Measurements from ENCODE around the gene GRAMD1A. TPM values are rescaled to one million over a fixed set of nuclear protein-coding genes. Genes with fewer than 3 reads are reported as not detected.

The GRAMD1A gene
- total RNA-seq (2021) (62.7 and 105 TPM in 2 replicates), Bru-seq, nascent RNA (percentile 63 among the genes with signal in this experiment), BruChase-seq, experiment 1, labeled RNA remaining after a 2-hour chase (percentile 72 among the genes with signal in this experiment), BruChase-seq, experiment 2, labeled RNA remaining after a 6-hour chase (percentile 71 among the genes with signal in this experiment)
- long read RNA-seq, partial matches to known transcripts, result 27 of 114 reads
- long read RNA-seq, other reads (novel, unspliced or antisense), result 86 of 114 reads

DNA sequence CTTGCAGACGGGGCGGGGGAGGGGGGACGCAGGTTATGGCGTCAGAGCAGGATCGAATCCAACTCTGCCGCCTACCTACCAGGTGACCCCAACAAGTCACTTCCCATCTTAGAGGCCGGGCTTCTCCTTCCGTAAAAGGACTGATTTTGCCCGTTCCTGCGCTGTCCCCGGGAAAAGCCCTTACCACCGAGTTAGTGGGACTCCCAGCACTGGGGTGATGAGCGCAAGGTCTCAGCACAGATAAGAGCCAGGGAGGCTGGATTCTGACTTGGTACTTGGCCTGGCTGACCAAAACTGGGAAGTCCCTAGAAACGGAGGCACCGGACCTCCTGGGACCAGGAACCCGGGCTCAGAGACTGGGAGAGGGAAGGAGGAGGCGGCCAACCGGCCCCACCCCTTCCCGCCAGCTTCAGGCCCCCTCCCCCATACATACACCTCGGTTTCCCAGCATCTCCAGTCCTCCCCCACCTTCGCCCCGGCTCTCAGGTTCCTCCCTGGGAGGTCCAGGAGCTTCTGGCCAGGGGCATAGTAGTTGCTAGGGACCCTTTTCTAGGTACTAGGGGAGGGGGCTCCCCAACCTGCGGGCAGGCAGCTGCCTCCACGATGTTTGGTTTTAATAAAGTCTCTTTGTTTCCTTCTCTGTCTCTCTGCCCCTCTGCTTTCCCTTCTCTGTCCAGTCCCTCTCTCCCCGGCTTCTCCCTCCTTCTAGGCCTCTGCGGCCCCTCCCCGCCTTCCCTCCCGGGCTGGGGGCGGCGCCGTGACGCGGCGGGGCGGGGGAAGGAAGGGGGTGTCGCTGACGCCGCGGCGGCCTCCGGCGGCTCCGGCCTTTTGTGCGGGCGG is at the start of gene GRAMD1A:
TSS of gene GRAMD1A (plus strand) at position 826 of the 840 bp plus-strand sequence. CDS start 156 bp downstream, outside the sequence.
- H3K4me3 ChIP-seq, result peak within 1 kb of the TSS; percentile 75
- peak; percentile 61 to 92 for DNase-seq
- peaks cover 29% of the 10 kb centered on the region for H3F3A ChIP-seq (ENCODE audit: insufficient read depth, low read depth)
- no peaks in the 10 kb centered on the region for H3K9me2 ChIP-seq (ENCODE audit: insufficient read depth)
- H4K20me1 ChIP-seq (ENCODE audit: insufficient read depth), result no peaks in the 10 kb centered on the region
- H3K9me3 ChIP-seq (ENCODE audit: insufficient read depth, low read depth), result no peaks in the 10 kb centered on the region
- H3K27me3 ChIP-seq (ENCODE audit: insufficient read depth, low read depth), result no peaks in the 10 kb centered on the region
- CTCF ChIA-PET, result interaction anchor here (0.7 kb wide), 1 partner anchor 109 kb away, joined by 5 read pairs; no protein-coding TSS in a partner anchor
- no peaks in the 10 kb centered on the region for H3K36me3 ChIP-seq (ENCODE audit: low read depth)
- H3K4me2 ChIP-seq, result peak within 1 kb of the TSS; percentile 95
- H2AFZ ChIP-seq, result peak within 1 kb of the TSS; percentile 78
- BruUV-seq (replicated peaks), result TSS peak; percentile 86
- intact Hi-C loops (cut with micrococcal nuclease; ENCODE audit: unreplicated experiment), result no loop called here
- POLR2A ChIA-PET (ENCODE audit: unreplicated experiment), result no interaction called here
- TF ChIP-seq EZH2 (IDR thresholded peaks at IDR 0.05; ENCODE audit: low read depth), result no peak
- TF ChIP-seq, protein P1, sequence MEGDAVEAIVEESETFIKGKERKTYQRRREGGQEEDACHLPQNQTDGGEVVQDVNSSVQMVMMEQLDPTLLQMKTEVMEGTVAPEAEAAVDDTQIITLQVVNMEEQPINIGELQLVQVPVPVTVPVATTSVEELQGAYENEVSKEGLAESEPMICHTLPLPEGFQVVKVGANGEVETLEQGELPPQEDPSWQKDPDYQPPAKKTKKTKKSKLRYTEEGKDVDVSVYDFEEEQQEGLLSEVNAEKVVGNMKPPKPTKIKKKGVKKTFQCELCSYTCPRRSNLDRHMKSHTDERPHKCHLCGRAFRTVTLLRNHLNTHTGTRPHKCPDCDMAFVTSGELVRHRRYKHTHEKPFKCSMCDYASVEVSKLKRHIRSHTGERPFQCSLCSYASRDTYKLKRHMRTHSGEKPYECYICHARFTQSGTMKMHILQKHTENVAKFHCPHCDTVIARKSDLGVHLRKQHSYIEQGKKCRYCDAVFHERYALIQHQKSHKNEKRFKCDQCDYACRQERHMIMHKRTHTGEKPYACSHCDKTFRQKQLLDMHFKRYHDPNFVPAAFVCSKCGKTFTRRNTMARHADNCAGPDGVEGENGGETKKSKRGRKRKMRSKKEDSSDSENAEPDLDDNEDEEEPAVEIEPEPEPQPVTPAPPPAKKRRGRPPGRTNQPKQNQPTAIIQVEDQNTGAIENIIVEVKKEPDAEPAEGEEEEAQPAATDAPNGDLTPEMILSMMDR (conservative IDR thresholded peaks at IDR 0.05), result no peak
- H3K4me1 ChIP-seq (replicated peaks; ENCODE audit: insufficient read depth), result peaks cover 32% of the 10 kb centered on the region
- H3K79me2 ChIP-seq (ENCODE audit: low read depth), result peaks cover 20% of the 10 kb centered on the region
- peak within 1 kb of the TSS; percentile 65 for H3K27ac ChIP-seq

DNA sequence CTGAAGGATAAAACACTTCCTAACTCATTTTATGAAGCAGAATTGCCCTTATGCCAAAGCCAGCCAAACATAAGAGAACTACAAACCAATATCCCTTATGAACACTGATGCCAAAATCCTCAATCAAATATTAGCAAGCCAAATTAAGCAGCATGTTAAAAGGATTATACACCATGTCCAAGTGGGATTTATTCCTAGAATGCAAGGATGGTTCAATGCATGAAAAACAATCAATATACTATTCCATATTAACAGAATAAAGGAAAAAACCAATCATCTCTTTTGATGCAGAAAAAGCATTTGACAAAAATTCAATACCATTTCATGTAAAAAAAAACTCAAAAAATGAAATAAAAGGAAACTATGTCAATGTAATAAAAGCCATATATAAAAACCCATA is 47.0 kb upstream of the GRAMD1A start:
- H3K36me3 ChIP-seq (ENCODE audit: low read depth), result peaks cover 9% of the 10 kb centered on the region

More for the DNA sequence above, 47.0 kb upstream of the GRAMD1A start:
- Histone ChIP-seq H2AFZ (no peak overlapping the region), H3K4me1 (replicated peaks; ENCODE audit: insufficient read depth) (no peaks in the 10 kb centered on the region), H3K9me3 (ENCODE audit: insufficient read depth, low read depth) (peaks cover 32% of the 10 kb centered on the region), H3K4me3 (no peak overlapping the region), H3K4me2 (no peak overlapping the region), H3K27ac (no peak overlapping the region), H3K9me2 (ENCODE audit: insufficient read depth) (peaks cover 5% of the 10 kb centered on the region; the same call in 1 of the 2 replicates), H3K79me2 (ENCODE audit: low read depth) (no peaks in the 10 kb centered on the region), H3K27me3 (ENCODE audit: insufficient read depth, low read depth) (no peaks in the 10 kb centered on the region), H4K20me1 (ENCODE audit: insufficient read depth) (no peaks in the 10 kb centered on the region), H3F3A (ENCODE audit: insufficient read depth, low read depth) (no peaks in the 10 kb centered on the region)
- intact Hi-C loops (cut with micrococcal nuclease; ENCODE audit: unreplicated experiment), result no loop called here
- CTCF ChIA-PET, result no interaction called here
- POLR2A ChIA-PET (ENCODE audit: unreplicated experiment), result no interaction called here
- DNase-seq, result no peak
- no TSS peak for BruUV-seq (replicated peaks)
- no peak for TF ChIP-seq EZH2 (IDR thresholded peaks at IDR 0.05; ENCODE audit: low read depth)
- TF ChIP-seq, protein P1 (conservative IDR thresholded peaks at IDR 0.05), result no peak

Measured in PC-9 (cell line).